GM18505 (cell line): ENCODE data around the gene RHOT2.
"Not testable (repeated sequence)": the region's sequence is repeated elsewhere in the genome, so short reads cannot be mapped to it uniquely, and the experiment has no call there.

Experiments used
- ATAC-seq: cut with Tn5 transposase; IDR thresholded peaks from one replicate; pipeline ENCODE4 v1.9.1; 2021; ENCODE audit not compliant: unreplicated experiment
- POLR2A ChIP-seq: IDR thresholded peaks from 4 replicates; pipeline ENCODE4 v1.6.1; 2011; ENCODE audit warnings: borderline replicate concordance; ENCODE audit not compliant: insufficient read depth, insufficient read length; ENCODE audit errors: extremely low read depth

Gene RHOT2

GRCh38 chr16:706189-707061 lies 38.5 kb downstream of the RHOT2 start:
- TF ChIP-seq POLR2A: no peak
- ATAC-seq: no peak

- ATAC-seq: no peak
Observed at GRCh38 chr16:707062-707538, 39.2 kb downstream of the RHOT2 start.

GRCh38 chr16:708019-708418 lies 40.1 kb downstream of the RHOT2 start:
- no peak for TF ChIP-seq POLR2A
- ATAC-seq: no peak

More at GRCh38 chr16:707062-707538, 39.2 kb downstream of the RHOT2 start:
- TF ChIP-seq POLR2A: no peak

GRCh38 chr16:708959-709358 lies 41.0 kb downstream of the RHOT2 start:
- ATAC-seq: no peak
- no peak for TF ChIP-seq POLR2A

GRCh38 chr16:709566-710499 lies 41.9 kb downstream of the RHOT2 start:
- no peak for TF ChIP-seq POLR2A
- no peak for ATAC-seq

- ATAC-seq: no peak
- no peak for TF ChIP-seq POLR2A
Observed at GRCh38 chr16:710500-711075, 42.7 kb downstream of the RHOT2 start.

GRCh38 chr16:711084-711483 lies 43.2 kb downstream of the RHOT2 start:
- ATAC-seq: no peak
- TF ChIP-seq POLR2A: no peak

GRCh38 chr16:711548-712320 lies 43.8 kb downstream of the RHOT2 start:
- ATAC-seq: no peak
- TF ChIP-seq POLR2A: no peak

- ATAC-seq: not testable (repeated sequence)
Observed at GRCh38 chr16:712740-713250, 44.9 kb downstream of the RHOT2 start.

GRCh38 chr16:714079-714478 lies 46.1 kb downstream of the RHOT2 start:
- TF ChIP-seq POLR2A: no peak
- no peak for ATAC-seq

- TF ChIP-seq POLR2A: no peak
- ATAC-seq: peak; percentile 57
Observed at GRCh38 chr16:714558-715476, 46.9 kb downstream of the RHOT2 start, which contains the start of gene METRN. Gene METRN, plus strand, starts transcription at chr16:715118. Its CDS starts 172 bp downstream, at chr16:715290.
